GM12874 (cell line): ENCODE results near the gene WDCP.

Experiments used
- TF ChIP-seq, protein P1 (sequence below): IDR thresholded peaks from 2 replicates; pipeline ENCODE4 v1.5.1; 2011; ENCODE audit warnings: low read depth, mild to moderate bottlenecking, control low read depth, low read length, moderate library complexity; ENCODE audit not compliant: insufficient read depth

WDCP gene

GRCh38 chr2:23988371-23988770 is 58.8 kb downstream of the WDCP start:
- TF ChIP-seq, protein P1, sequence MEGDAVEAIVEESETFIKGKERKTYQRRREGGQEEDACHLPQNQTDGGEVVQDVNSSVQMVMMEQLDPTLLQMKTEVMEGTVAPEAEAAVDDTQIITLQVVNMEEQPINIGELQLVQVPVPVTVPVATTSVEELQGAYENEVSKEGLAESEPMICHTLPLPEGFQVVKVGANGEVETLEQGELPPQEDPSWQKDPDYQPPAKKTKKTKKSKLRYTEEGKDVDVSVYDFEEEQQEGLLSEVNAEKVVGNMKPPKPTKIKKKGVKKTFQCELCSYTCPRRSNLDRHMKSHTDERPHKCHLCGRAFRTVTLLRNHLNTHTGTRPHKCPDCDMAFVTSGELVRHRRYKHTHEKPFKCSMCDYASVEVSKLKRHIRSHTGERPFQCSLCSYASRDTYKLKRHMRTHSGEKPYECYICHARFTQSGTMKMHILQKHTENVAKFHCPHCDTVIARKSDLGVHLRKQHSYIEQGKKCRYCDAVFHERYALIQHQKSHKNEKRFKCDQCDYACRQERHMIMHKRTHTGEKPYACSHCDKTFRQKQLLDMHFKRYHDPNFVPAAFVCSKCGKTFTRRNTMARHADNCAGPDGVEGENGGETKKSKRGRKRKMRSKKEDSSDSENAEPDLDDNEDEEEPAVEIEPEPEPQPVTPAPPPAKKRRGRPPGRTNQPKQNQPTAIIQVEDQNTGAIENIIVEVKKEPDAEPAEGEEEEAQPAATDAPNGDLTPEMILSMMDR = 0 out of 2 replicates have a peak, but pooled peaks have one; percentile 3
